ENCODE results near the gene MAN2A2.
"Not testable (repeated sequence)": the region's sequence is repeated elsewhere in the genome, so short reads cannot be mapped to it uniquely, and the experiment has no call there.

Gene MAN2A2

DNA sequence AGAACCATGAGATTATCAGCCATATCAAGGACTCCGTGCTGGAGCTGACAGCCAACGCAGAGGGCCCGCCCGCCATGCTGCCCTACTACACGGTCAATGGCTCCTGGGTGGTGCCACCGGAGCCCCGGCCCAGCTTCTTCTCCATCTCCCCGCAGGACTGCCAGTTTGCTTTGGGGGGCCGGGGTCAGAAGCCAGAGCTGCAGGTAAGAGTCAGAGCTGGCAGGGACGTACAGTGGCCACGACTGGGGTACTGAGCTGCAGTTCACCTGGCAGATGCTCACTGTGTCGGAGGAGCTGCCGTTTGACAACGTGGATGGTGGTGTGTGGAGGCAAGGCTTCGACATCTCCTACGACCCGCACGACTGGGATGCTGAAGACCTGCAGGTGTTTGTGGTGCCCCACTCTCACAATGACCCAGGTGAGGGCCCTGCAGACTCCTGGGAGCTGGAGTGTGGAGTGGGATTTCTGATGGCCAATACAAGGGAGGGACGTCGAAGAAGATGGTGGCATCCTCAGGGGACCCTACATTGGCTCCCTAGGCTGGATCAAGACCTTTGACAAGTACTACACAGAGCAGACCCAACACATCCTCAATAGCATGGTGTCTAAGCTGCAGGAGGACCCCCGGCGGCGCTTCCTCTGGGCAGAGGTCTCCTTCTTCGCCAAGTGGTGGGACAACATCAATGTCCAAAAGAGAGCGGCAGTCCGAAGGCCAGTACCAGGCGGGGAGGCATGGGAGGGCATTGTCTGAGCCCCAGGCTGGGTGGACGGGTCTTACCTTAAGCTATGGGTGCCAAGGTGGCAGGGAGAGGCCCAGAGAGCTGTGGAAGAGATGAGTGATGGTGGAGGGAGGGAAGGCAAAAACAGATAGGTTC, 2.4 kb downstream of the MAN2A2 start:
- no peak for DNase-seq (ENCODE audit: low read depth)

DNA sequence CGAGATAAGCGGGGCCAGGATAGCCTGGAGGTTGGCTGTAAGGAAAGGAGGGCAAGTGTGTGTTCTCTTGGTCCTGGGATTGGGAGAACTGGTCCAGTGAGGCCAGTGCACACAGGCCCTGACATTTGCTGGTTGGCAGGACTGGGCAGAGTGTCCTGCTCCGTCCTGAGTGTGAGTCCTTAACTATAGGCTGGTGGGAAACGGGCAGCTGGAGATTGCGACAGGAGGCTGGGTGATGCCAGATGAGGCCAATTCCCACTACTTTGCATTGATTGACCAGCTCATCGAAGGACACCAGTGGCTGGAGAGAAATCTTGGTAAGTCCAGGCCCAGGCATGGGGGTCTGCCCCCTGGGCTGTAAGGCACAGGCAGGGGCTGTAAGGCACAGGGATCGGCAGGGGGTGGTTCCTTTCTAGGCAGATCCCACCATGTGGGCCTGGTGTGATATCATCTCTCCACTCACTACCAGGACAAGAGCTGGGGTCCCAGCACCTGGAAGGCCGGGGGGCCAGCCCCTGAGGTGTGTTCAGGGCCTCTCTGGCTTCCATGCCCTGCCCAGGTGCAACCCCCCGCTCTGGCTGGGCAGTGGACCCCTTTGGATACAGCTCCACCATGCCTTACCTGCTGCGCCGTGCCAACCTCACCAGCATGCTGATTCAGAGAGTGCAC, 3.2 kb downstream of the MAN2A2 start:
- no peak for DNase-seq (ENCODE audit: low read depth)

DNA sequence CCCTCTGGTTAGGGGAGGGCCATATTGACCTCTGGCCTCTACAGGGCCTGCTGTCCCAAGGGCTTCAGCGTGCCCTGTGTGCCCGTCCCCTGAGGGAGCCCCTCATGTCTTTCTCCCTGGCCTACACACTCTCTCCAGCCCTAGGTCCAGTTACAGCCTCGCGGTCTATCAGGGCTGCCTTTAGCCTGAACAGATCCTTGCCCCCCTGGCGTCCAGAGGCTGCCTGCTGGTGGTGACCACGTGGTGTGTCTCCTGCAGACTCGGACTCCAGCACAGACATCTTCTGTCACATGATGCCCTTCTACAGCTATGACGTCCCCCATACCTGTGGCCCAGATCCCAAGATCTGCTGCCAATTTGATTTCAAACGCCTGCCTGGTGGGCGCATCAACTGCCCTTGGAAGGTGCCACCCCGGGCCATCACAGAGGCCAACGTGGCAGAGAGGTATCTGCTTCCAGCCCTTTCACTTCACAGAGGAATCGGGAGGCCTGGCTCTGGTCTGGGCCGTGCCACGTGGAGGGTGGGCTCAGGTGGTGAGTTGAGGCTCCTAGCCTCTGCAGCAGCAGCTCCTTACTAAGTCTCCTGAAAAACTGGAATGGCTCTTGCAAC, 4.1 kb downstream of the MAN2A2 start:
- no peak for DNase-seq (ENCODE audit: low read depth)

GRCh38 chr15:90907838-90908507, 4.9 kb downstream of the MAN2A2 start:
- no peak for DNase-seq (ENCODE audit: low read depth)

- DNase-seq (ENCODE audit: low read depth), result not testable (repeated sequence)
Measured at GRCh38 chr15:90909449-90909848, 6.3 kb downstream of the MAN2A2 start.

- no peak for DNase-seq (ENCODE audit: low read depth)
Measured at GRCh38 chr15:90909976-90910375, 6.9 kb downstream of the MAN2A2 start.

- DNase-seq (ENCODE audit: low read depth), result no peak
Measured at GRCh38 chr15:90910441-90911301, 7.6 kb downstream of the MAN2A2 start.

- no peak for DNase-seq (ENCODE audit: low read depth)
Measured at GRCh38 chr15:90911302-90911623, 8.2 kb downstream of the MAN2A2 start.

GRCh38 chr15:90911906-90912769, 9.0 kb downstream of the MAN2A2 start:
- DNase-seq (ENCODE audit: low read depth), result no peak

DNA sequence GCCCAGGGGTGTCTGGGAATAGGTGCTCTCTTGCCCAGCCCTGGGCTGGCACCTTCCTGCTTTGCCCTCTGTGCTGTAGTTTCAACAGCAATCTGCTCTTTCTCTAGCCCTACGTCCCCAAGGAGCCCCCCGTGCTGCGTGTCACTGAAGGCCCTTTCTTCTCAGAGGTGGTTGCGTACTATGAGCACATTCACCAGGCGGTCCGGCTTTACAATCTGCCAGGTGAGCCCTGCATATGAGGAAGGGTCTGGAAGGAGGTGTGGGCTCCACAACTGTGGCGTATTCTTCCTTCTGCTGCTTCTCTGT, 9.6 kb downstream of the MAN2A2 start:
- no peak for DNase-seq (ENCODE audit: low read depth)

GRCh38 chr15:90913398-90913944, 10.4 kb downstream of the MAN2A2 start:
- DNase-seq (ENCODE audit: low read depth), result no peak

GRCh38 chr15:90914305-90915080, 11.4 kb downstream of the MAN2A2 start:
- DNase-seq (ENCODE audit: low read depth), result no peak

GRCh38 chr15:90915216-90915807, 12.2 kb downstream of the MAN2A2 start:
- no peak for DNase-seq (ENCODE audit: low read depth)

DNA sequence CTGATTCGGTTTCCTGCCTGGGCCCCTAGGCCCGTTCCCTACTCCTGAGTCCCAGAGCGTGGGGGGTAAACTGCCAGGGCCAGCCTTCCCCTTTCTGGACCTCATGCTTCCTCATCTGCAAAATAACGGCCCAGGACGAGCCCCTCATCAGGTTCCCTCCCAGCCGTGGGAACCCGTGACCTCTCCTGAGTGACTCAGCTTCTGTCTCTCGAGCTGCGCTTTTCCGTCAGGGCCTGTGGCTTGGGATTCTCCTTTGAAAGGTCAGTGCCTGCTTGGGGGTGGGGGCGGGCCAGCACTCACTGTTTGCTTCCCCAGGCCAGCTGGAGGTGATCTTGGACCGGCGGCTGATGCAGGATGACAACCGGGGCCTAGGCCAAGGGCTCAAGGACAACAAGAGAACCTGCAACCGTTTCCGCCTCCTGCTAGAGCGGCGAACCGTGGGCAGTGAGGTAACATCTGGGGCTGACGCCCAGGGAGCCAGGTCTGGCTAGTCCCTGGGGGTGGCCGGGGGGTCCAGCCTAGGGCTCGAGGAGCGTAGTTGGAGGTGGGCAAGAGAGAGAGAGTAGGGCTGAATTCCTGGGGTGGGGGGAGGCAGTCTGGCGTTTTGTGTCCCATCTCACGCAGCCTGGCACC, 12.8 kb downstream of the MAN2A2 start:
- DNase-seq (ENCODE audit: low read depth), result no peak

GRCh38 chr15:90916461-90916860, 13.4 kb downstream of the MAN2A2 start:
- DNase-seq (ENCODE audit: low read depth), result no peak

DNA sequence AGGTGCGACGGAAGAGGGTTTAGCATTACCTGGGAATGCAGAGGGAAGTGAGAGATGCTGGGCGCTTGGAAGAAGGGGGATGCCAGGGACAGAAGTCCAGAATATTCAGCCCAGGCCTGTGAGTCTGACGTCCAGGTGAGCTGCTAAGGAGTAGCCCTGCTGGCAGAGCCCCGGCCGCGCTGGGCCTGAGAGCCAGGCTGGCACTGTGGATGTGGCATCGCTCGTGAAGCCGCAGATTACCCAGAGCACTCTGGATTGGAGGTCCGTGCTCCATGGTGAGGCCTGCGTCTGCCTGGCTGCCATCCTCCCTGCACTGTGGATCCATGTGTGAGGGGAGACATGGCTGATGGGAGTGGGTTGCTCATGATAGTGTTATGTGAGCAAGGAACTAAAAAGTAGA, 14.5 kb downstream of the MAN2A2 start:
- no peak for DNase-seq (ENCODE audit: low read depth)

DNA sequence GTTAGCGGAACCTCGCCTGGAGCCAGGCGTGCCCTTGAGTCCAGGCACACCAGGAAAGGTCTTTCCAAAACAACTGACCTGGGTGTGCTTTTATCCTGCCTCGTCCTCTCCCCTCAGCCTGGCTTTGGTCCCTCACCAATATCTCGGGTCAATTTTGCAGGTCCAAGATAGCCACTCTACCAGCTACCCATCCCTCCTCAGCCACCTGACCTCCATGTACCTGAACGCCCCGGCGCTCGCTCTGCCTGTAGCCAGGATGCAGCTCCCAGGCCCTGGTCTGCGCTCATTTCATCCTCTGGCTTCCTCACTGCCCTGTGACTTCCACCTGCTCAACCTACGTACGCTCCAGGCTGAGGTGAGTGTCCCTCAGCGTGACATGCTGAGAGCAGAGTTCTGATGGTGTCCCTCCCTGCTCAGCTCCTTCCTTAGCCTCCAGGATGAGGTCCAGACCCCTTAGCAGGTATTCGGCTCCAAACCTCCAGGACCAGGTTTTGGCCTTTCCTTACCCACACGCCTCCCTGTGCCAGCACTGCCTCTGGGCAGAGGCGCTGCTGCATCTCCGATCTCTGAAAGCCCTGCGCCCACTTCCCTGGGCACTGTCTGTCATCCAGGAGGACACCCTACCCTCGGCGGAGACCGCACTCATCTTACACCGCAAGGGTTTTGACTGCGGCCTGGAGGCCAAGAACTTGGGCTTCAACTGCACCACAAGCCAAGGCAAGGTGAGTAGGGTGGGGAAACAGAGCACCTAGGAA, 15.1 kb downstream of the MAN2A2 start:
- DNase-seq (ENCODE audit: low read depth), result no peak

GRCh38 chr15:90918835-90919234, 15.7 kb downstream of the MAN2A2 start:
- DNase-seq (ENCODE audit: low read depth), result no peak
